ENCODE results near the gene PTPN13.

DNA sequence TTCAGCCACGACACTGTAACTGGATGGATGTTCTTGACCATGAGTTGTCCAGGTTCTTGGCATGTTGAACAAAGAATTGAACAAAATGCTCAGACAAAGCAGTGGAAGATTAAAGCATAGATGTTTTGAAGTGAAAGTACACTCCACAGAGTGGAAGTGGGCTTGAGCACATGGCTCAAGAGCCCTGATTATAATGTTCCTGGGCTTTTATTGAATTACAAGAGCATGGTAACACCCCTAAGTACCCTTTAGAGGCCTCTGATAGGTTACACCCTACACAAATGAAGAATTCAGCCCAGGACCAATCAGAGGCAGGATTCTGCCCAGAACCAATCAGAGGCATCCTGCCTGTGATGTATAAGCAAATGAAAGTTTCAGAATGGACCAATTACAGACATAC, 221.5 kb downstream of the PTPN13 start:
- TF ChIP-seq, protein P1, sequence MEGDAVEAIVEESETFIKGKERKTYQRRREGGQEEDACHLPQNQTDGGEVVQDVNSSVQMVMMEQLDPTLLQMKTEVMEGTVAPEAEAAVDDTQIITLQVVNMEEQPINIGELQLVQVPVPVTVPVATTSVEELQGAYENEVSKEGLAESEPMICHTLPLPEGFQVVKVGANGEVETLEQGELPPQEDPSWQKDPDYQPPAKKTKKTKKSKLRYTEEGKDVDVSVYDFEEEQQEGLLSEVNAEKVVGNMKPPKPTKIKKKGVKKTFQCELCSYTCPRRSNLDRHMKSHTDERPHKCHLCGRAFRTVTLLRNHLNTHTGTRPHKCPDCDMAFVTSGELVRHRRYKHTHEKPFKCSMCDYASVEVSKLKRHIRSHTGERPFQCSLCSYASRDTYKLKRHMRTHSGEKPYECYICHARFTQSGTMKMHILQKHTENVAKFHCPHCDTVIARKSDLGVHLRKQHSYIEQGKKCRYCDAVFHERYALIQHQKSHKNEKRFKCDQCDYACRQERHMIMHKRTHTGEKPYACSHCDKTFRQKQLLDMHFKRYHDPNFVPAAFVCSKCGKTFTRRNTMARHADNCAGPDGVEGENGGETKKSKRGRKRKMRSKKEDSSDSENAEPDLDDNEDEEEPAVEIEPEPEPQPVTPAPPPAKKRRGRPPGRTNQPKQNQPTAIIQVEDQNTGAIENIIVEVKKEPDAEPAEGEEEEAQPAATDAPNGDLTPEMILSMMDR (tag by site-specific recombination; IDR thresholded peaks at IDR 0.05) = no peak
- no peak for TF ChIP-seq KLF1 (tag by site-specific recombination; IDR thresholded peaks at IDR 0.05)
- TF ChIP-seq ZNF302 (tag by site-specific recombination; IDR thresholded peaks at IDR 0.05; ENCODE audit: low read depth) = no peak
- no peak for TF ChIP-seq ZNF610 (tag by site-specific recombination; IDR thresholded peaks at IDR 0.05; ENCODE audit: borderline replicate concordance)
